ENCODE measurements around the gene WDHD1. TPM values are rescaled to one million over a fixed set of nuclear protein-coding genes. Genes with fewer than 3 reads are reported as not detected.
A peak's percentile ranks its signal among the peaks of the same experiment; 100 is the strongest.

Gene WDHD1
- total and polyA plus RNA-seq, 5 donors from 2014 or later, result 1.7 to 4.7 (median 3.1) TPM

- Histone ChIP-seq H3K36me3 (ENCODE audit: control insufficient read depth, insufficient read depth, low read length) (no peaks in the 10 kb centered on the region), H3K9me3 (ENCODE audit: control insufficient read depth in 2 of 2, low read length in 2 of 2) (peaks cover 0 to 3% of the 10 kb centered on the region in 2 experiments), H3K27me3 (ENCODE audit: control insufficient read depth, insufficient read depth, low read length) (no peaks in the 10 kb centered on the region), H3K27ac (ENCODE audit: insufficient read depth, low read length, poor library complexity, severe bottlenecking) (peak overlapping the region; percentile 25), H3K4me1 (ENCODE audit: control insufficient read depth, insufficient read depth, low read length, poor library complexity, severe bottlenecking) (peaks cover 9% of the 10 kb centered on the region), H3K4me3 (ENCODE audit: low read depth, low read length) (no peak overlapping the region)
- Mint-ChIP-seq H3K4me3 (no peak overlapping the region), H3K27ac (peak overlapping the region; percentile 76 to 80 (median 80)), H3K4me1 (peaks cover 0 to 33% (median 10%) of the 10 kb centered on the region in 4 donors), H3K9me3 (peaks cover 0 to 13% (median 3%) of the 10 kb centered on the region in 7 donors), H3K27me3 (no peaks in the 10 kb centered on the region), H3K36me3 (peaks cover 7% of the 10 kb centered on the region)
- DNase-seq, result no peak
- ATAC-seq (ENCODE audit: low read depth in 2 of 2), result no peak
These were observed 80.4 kb downstream of the WDHD1 start for GRCh38 chr14:54946500-54946899.

DNA sequence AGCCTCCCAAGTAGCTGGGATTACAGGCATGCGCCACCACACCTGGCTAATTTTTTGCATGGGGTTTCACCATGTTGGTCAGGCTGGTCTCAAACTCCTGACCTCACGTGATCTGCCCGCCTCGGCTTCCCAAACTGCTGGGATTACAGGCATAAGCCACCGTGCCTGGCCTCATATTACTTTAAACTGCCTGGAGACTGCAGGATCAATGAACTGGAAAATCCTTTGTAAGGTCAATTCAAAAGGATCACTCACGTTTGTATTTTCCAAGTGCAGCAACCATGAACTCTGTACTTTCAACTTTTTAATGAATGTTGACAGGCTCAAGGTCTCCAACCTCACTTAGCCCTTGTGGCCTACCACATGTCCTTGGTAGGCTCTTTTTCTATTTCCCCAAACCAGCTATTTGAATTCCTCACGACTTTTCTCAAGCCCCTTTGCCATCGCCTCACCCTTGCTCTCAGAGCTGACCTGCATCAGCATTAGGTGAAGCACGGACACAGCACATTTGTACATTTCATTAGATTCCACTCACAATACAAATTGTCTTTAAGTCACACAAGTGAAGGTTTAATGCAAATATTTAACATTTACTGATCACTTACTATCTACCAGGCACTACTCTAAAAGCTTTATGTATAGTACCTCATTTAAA lies 82.0 kb downstream of the WDHD1 start:
- Mint-ChIP-seq H3K27ac (peak overlapping the region in 1 of 3 donors; percentile 6), H3K4me3 (no peak overlapping the region), H3K27me3 (no peaks in the 10 kb centered on the region), H3K36me3 (peaks cover 9% of the 10 kb centered on the region), H3K4me1 (peaks cover 0 to 33% (median 10%) of the 10 kb centered on the region in 4 donors), H3K9me3 (peaks cover 0 to 9% (median 3%) of the 10 kb centered on the region in 7 donors)
- H3K4me3 ChIP-seq (ENCODE audit: low read depth, low read length), result no peak overlapping the region
- ATAC-seq (ENCODE audit: low read depth in 2 of 2), result no peak
- H3K27ac ChIP-seq (ENCODE audit: insufficient read depth, low read length, poor library complexity, severe bottlenecking), result no peak overlapping the region
- no peak for DNase-seq
- H3K4me1 ChIP-seq (ENCODE audit: control insufficient read depth, insufficient read depth, low read length, poor library complexity, severe bottlenecking), result peaks cover 9% of the 10 kb centered on the region
- H3K36me3 ChIP-seq (ENCODE audit: control insufficient read depth, insufficient read depth, low read length), result no peaks in the 10 kb centered on the region
- no peaks in the 10 kb centered on the region for H3K27me3 ChIP-seq (ENCODE audit: control insufficient read depth, insufficient read depth, low read length)
- peaks cover 0 to 3% of the 10 kb centered on the region in 2 experiments for H3K9me3 ChIP-seq (ENCODE audit: control insufficient read depth in 2 of 2, low read length in 2 of 2)

DNA sequence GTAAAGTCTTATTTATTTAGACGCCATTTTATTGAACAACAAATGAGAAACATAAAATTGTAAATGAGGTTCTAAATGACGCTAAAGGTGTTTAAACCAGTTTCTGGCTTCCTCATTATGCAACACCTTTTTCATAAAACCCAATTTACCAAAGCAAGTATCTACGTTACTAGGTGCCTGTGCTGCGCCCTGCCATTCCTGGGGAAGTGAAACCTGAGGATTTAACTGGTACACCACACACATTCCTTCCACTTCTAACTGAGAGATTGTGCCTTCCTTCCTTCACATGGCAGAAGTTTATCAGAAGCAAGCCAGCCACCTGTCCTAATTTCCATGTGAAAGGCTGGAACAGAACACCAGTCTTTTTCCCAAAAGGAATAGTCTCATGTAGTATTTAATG lies 84.0 kb downstream of the WDHD1 start:
- Mint-ChIP-seq H3K36me3 (peaks cover 3% of the 10 kb centered on the region), H3K27me3 (no peaks in the 10 kb centered on the region), H3K4me1 (peaks cover 0 to 22% (median 8%) of the 10 kb centered on the region in 4 donors), H3K9me3 (peaks cover 0 to 2% (median 0%) of the 10 kb centered on the region in 7 donors), H3K4me3 (no peak overlapping the region), H3K27ac (peak overlapping the region in 1 of 3 donors; percentile 9)
- DNase-seq, result no peak
- no peaks in the 10 kb centered on the region for H3K36me3 ChIP-seq (ENCODE audit: control insufficient read depth, insufficient read depth, low read length)
- peaks cover 9% of the 10 kb centered on the region for H3K4me1 ChIP-seq (ENCODE audit: control insufficient read depth, insufficient read depth, low read length, poor library complexity, severe bottlenecking)
- H3K9me3 ChIP-seq (ENCODE audit: control insufficient read depth in 2 of 2, low read length in 2 of 2), result no peaks in the 10 kb centered on the region
- no peak overlapping the region for H3K27ac ChIP-seq (ENCODE audit: insufficient read depth, low read length, poor library complexity, severe bottlenecking)
- no peak overlapping the region for H3K4me3 ChIP-seq (ENCODE audit: low read depth, low read length)
- no peak for ATAC-seq (ENCODE audit: low read depth in 2 of 2)
- no peaks in the 10 kb centered on the region for H3K27me3 ChIP-seq (ENCODE audit: control insufficient read depth, insufficient read depth, low read length)

DNA sequence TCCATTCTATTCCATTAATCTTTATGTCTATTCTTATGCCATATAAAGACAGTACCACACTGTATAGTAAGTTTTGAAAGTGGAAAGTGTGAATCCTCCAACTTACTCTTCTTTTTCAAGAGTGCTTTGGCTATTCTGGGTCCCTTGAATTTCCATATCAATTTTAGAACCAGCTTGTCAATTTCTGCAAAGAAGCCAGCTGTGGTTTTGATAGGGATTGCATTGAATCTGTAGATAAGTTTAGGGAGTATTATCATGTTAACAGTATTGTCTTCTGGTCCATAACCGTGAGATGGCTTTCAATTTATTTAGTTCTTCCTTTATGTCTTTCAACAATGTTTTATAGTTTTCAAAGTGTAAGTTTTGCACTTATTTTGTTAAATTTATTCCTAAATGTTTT lies 90.1 kb downstream of the WDHD1 start:
- Mint-ChIP-seq H3K27ac (peak overlapping the region in 1 of 3 donors; percentile 26), H3K27me3 (no peaks in the 10 kb centered on the region), H3K4me1 (peaks cover 0 to 5% (median under 1%) of the 10 kb centered on the region in 4 donors), H3K36me3 (peaks cover 3% of the 10 kb centered on the region), H3K4me3 (no peak overlapping the region), H3K9me3 (peaks cover 0 to 1% (median 0%) of the 10 kb centered on the region in 7 donors)
- Histone ChIP-seq H3K27ac (ENCODE audit: insufficient read depth, low read length, poor library complexity, severe bottlenecking) (no peak overlapping the region), H3K9me3 (ENCODE audit: control insufficient read depth in 2 of 2, low read length in 2 of 2) (no peaks in the 10 kb centered on the region), H3K27me3 (ENCODE audit: control insufficient read depth, insufficient read depth, low read length) (no peaks in the 10 kb centered on the region), H3K36me3 (ENCODE audit: control insufficient read depth, insufficient read depth, low read length) (no peaks in the 10 kb centered on the region), H3K4me3 (ENCODE audit: low read depth, low read length) (no peak overlapping the region), H3K4me1 (ENCODE audit: control insufficient read depth, insufficient read depth, low read length, poor library complexity, severe bottlenecking) (no peaks in the 10 kb centered on the region)
- no peak for DNase-seq
- no peak for ATAC-seq (ENCODE audit: low read depth in 2 of 2)

DNA sequence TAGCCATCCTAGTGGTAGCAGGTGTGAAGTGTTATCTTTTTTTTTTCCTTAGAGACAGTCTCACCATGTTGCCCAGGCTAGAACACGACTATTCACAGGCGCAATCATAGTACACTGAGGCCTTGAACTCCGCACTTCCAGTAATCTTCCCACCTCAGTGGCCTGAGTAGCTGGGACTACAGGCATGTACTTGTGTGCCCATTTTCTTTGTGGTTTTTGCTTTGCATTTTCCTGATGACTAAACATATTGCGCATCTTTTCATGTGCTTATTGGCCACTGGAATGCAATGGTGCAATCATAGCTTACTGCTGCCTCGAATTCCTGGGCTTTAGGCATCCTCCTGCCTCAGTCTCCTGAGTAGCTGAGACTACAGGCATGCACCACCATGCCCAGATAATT lies 90.9 kb downstream of the WDHD1 start:
- DNase-seq, result no peak
- Mint-ChIP-seq H3K27me3 (no peaks in the 10 kb centered on the region), H3K4me1 (peaks cover 3 to 12% (median 6%) of the 10 kb centered on the region in 4 donors), H3K36me3 (no peaks in the 10 kb centered on the region), H3K4me3 (no peak overlapping the region), H3K27ac (no peak overlapping the region), H3K9me3 (peaks cover 0 to 1% (median 0%) of the 10 kb centered on the region in 7 donors)
- no peaks in the 10 kb centered on the region for H3K27me3 ChIP-seq (ENCODE audit: control insufficient read depth, insufficient read depth, low read length)
- no peak overlapping the region for H3K27ac ChIP-seq (ENCODE audit: insufficient read depth, low read length, poor library complexity, severe bottlenecking)
- H3K9me3 ChIP-seq (ENCODE audit: control insufficient read depth in 2 of 2, low read length in 2 of 2), result no peaks in the 10 kb centered on the region
- H3K36me3 ChIP-seq (ENCODE audit: control insufficient read depth, insufficient read depth, low read length), result no peaks in the 10 kb centered on the region
- H3K4me1 ChIP-seq (ENCODE audit: control insufficient read depth, insufficient read depth, low read length, poor library complexity, severe bottlenecking), result no peaks in the 10 kb centered on the region
- no peak for ATAC-seq (ENCODE audit: low read depth in 2 of 2)
- no peak overlapping the region for H3K4me3 ChIP-seq (ENCODE audit: low read depth, low read length)

DNA sequence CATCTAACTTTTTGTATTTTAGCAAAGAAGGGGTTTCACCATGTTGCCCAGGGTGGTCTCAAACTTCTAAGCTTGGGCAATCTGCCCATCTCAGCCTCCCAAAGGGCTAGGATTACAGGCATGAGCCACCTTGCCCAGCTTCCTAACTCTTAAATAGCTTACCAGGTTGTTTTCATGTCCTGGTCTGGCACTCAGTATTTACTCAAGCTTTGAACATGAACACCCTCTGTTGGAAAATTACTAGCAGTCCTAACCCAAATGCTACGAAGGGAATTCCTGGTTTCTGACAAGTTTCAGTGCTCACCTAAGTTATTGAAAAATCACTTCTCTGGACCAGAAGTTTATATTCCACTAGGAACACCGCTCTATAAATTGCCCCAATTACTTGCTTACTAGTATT lies 91.8 kb downstream of the WDHD1 start:
- Histone ChIP-seq H3K9me3 (ENCODE audit: control insufficient read depth in 2 of 2, low read length in 2 of 2) (no peaks in the 10 kb centered on the region), H3K4me3 (ENCODE audit: low read depth, low read length) (no peak overlapping the region), H3K36me3 (ENCODE audit: control insufficient read depth, insufficient read depth, low read length) (no peaks in the 10 kb centered on the region), H3K27ac (ENCODE audit: insufficient read depth, low read length, poor library complexity, severe bottlenecking) (no peak overlapping the region), H3K27me3 (ENCODE audit: control insufficient read depth, insufficient read depth, low read length) (no peaks in the 10 kb centered on the region), H3K4me1 (ENCODE audit: control insufficient read depth, insufficient read depth, low read length, poor library complexity, severe bottlenecking) (no peaks in the 10 kb centered on the region)
- peaks cover 3 to 14% (median 8%) of the 10 kb centered on the region in 4 donors for H3K4me1 Mint-ChIP-seq
- H3K4me3 Mint-ChIP-seq, result no peak overlapping the region
- H3K27me3 Mint-ChIP-seq, result no peaks in the 10 kb centered on the region
- H3K9me3 Mint-ChIP-seq, result peaks cover 0 to 1% (median 0%) of the 10 kb centered on the region in 7 donors
- H3K36me3 Mint-ChIP-seq, result no peaks in the 10 kb centered on the region
- no peak overlapping the region for H3K27ac Mint-ChIP-seq
- DNase-seq (no peak), ATAC-seq (ENCODE audit: low read depth in 2 of 2) (no peak)

- ATAC-seq (ENCODE audit: low read depth in 2 of 2), result no peak
These were observed 93.9 kb downstream of the WDHD1 start for GRCh38 chr14:54933006-54933405.

More at GRCh38 chr14:54933006-54933405, 93.9 kb downstream of the WDHD1 start:
- Mint-ChIP-seq H3K4me3 (no peak overlapping the region), H3K36me3 (no peaks in the 10 kb centered on the region), H3K4me1 (peaks cover 3 to 14% (median 8%) of the 10 kb centered on the region in 4 donors), H3K9me3 (peaks cover 0 to 1% (median 0%) of the 10 kb centered on the region in 7 donors), H3K27me3 (no peaks in the 10 kb centered on the region), H3K27ac (no peak overlapping the region)
- H3K4me1 ChIP-seq (ENCODE audit: control insufficient read depth, insufficient read depth, low read length, poor library complexity, severe bottlenecking), result no peaks in the 10 kb centered on the region
- H3K4me3 ChIP-seq (ENCODE audit: low read depth, low read length), result no peak overlapping the region
- H3K36me3 ChIP-seq (ENCODE audit: control insufficient read depth, insufficient read depth, low read length), result no peaks in the 10 kb centered on the region
- DNase-seq, result no peak
- no peaks in the 10 kb centered on the region for H3K9me3 ChIP-seq (ENCODE audit: control insufficient read depth in 2 of 2, low read length in 2 of 2)
- H3K27me3 ChIP-seq (ENCODE audit: control insufficient read depth, insufficient read depth, low read length), result no peaks in the 10 kb centered on the region
- H3K27ac ChIP-seq (ENCODE audit: insufficient read depth, low read length, poor library complexity, severe bottlenecking), result no peak overlapping the region

Data from CD4-positive, CD25-positive, alpha-beta regulatory T cell (primary cell).